GM12865 (cell line): ENCODE results near the gene GDPGP1.
"Not testable (repeated sequence)": the region's sequence is repeated elsewhere in the genome, so short reads cannot be mapped to it uniquely, and the experiment has no call there.

Source experiments
- DNase-seq: peaks from one replicate; pipeline ENCODE4 v3.0.0; 2010; ENCODE audit warnings: low read depth
- H3K4me3 ChIP-seq: 2 replicates; pipeline ENCODE4 v1.5.1; 2011; ENCODE audit warnings: mild to moderate bottlenecking, low read depth, low read length, control low read depth
- CTCF ChIP-seq: IDR thresholded peaks from 2 replicates; pipeline ENCODE4 v1.5.1; 2011; ENCODE audit warnings: low read length, control low read depth, low read depth, inconsistent platforms; ENCODE audit not compliant: insufficient read depth; ENCODE audit errors: missing control alignments

GDPGP1 gene, protein sequence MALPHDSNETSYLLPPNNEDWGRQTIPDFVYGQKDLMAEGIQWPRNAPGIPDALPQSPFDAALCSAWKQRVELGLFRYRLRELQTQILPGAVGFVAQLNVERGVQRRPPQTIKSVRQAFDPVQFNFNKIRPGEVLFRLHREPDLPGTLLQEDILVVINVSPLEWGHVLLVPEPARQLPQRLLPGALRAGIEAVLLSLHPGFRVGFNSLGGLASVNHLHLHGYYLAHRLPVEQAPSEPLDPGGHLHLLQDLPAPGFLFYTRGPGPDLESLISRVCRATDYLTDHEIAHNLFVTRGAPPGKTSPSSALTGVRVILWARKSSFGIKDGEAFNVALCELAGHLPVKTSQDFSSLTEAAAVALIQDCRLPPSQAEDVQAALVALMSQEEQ

DNA sequence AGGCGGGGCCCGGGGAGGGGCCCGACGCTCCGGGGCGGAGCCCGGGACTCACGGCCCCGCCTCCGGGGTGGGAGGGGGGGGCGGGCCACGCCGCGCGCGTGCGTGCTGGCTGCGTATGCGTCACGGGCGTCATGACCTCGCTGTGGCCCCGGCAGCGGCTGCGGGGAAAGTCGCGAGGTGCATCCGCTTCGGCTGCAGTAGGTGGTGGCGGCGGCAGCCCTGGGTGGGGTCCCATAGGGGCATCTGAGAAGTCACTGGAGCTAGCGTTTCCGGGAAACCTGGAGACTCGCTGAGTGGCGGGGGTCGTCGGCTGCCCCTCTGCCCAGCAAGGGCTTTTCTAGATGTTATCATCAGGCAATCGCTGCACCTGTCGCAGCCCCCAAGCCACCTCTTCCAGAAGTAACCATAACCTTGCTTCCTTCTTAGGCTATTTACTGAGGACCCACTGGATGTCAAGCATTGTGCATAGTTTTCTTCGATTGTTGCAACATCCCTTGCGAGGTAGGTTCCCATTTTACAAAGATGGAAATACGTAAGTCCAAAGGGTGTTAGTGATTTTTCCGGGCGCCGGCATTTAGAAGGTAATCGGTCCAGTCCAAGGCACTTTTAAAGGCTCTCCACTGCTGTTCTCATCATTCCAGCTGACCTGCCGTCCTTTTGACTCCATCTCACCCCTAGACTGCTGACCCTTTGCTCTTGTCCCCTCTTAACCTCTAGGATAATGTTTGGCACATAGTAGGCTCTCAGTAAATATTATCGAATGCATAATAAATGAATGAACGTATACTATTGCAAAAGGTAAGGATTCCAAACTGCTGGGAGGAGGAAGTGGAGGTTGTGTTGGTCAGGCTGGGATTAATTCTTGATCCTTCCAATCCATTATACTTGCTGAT, at the start of gene GDPGP1:
Gene GDPGP1, plus strand, starts transcription at position 114 of the 893 bp plus-strand sequence. CDS start 6,700 bp downstream, outside the sequence.
- DNase-seq, result no peak
- no peak for TF ChIP-seq CTCF
- peak within 1 kb of the TSS; percentile 89 for H3K4me3 ChIP-seq

DNA sequence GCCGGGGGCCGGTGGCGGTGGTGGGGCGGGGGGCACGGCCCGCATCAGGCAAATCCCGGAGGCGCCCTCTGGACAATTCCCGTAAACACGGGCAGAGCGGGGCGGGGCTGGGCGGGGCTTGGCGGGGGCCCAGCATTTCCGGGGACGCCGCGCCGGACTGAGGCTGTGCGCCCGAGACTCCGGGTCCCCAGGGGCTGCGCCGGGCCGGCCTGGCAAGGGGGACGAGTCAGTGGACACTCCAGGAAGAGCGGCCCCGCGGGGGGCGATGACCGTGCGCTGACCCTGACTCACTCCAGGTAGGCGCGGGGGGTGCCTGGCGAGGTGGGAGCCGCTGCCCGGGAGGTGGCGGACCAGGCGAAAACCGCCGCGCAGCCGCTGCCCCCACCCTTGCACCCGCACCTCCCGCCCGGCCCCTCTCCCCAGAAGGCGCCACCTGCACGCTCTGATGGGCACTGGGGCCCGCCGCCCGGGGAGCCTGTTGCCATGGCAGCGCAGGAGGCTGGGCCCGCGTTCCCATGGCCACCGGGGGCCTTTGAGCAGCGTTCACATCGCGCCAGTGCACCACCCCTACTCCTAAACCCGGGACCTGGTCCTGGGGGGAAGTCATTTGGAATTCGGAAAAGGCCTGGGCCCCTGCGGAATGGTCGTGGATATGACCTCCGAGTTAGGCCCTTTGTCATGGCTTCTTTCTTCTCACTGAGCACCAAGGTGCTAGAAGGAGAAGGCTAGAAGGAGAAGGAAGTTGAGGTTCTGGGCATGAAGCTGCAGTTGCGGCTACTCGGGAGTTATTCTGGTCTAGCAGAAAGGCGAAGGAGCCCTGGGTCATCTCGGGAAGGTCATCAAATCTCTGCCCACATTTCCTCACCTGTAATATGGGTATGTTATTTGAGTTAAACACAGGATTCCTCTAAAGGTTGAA, 49.0 kb upstream of the GDPGP1 start:
- no peak for TF ChIP-seq CTCF
- peak overlapping the region; percentile 79 for H3K4me3 ChIP-seq
- peak; percentile 86 for DNase-seq

- no peak overlapping the region for H3K4me3 ChIP-seq
- TF ChIP-seq CTCF, result no peak
- no peak for DNase-seq
Observed at GRCh38 chr15:90187257-90187868, 46.6 kb upstream of the GDPGP1 start.

- DNase-seq, H3K4me3 ChIP-seq: not testable (repeated sequence)
Observed at GRCh38 chr15:90188065-90188464, 45.9 kb upstream of the GDPGP1 start.

DNA sequence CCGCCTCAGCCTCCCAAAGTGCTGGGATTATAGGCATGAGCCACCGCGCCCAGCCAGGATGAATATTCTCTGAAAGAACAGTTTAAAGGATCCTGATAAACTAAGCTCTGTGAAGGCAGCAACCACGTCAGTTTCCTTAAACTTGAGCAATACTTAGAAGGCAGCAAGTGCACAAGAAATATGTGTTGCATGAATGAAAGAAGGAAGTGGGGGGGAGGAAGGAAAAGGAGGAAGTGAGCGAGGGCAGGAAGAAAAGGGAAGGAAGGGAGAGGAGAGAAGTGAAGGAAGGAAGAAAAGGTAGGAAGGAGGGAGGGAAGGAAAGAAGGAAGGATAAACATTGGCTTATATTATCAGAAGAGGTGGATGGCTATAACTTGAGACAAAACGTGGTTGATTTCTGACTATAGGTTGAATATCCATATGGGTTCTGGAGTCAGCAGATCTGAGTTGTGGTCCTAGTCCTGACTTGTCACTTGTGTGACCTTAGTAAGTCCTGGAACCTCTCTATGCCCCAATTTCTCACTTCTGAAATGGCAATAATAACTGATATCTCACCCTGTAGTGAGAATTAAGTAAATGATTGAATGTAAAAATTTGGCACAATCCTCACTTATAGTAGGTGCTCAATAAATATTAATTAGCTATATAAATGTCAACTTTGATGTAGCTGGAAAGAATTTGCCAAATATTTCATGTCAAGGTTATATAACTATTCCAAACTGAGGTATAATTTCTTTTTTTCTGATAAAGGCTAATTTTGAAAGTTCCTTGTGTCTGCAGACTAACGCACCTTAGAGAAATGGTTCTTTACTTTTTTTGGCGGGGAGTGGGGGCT, 44.9 kb upstream of the GDPGP1 start:
- DNase-seq, result no peak
- H3K4me3 ChIP-seq, result no peak overlapping the region
- no peak for TF ChIP-seq CTCF

DNA sequence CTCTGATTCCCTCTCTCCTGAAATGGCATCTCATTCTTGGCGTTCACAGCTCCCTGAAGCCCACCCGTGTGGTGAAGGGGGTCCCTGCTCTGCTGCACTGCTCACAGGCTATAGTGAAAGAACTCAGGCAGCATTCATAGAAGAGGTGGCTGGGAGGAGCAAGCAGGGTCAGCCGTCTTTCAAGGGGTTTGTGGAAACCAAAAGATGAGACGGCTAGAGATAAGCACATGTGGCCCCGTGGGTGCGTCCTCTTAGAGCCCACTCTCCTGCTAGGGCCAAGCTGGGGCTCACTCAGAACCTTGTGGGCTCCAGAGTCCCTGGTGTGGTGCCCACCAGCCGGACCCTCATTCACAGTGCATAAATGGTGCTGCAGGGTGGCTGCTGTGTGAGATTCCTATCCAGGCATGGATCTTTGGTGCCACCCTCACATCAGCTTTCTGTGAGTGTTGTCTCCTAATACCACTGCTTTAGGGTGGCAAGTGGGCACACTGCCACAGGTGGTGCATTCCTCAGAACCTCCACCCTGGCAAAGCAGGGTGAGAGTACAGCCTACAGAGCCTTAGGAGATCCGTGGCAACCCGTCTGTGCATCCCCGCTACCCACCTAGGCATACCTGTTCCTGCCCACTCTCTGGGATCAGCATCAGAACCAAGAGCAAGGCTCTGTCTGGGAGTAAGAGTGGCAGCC, 44.1 kb upstream of the GDPGP1 start:
- no peak for TF ChIP-seq CTCF
- no peak for DNase-seq
- no peak overlapping the region for H3K4me3 ChIP-seq
